LNCAP (cell line): Measurements from ENCODE around the gene BAG5.

Experiments used
- CTCF ChIP-seq: fragments of 450-650 bp; IDR thresholded peaks from 2 replicates; pipeline ENCODE4 v1.5.1; 2017; ENCODE audit warnings: mild to moderate bottlenecking

Gene BAG5

GRCh38 chr14:103524002-103524935 is 38.2 kb downstream of the BAG5 start:
- TF ChIP-seq CTCF: no peak

DNA sequence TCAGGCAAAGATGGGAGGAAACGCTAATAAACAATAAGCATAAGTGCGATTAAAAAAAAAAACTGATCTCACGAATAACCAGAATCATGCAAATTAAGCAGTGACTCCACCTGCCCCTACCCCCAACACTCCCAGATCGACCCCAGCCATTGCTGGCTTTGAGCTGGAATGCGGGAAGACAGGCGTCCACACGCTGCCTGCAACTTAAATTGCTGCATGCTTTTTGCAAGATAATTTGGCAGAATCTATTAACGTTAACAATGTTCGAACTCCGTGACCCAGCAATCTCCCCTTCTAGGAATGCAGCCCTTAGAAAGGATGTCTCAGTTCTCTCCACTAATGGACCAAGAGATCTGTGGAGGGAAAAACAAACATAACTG is 38.9 kb downstream of the BAG5 start:
- TF ChIP-seq CTCF: no peak

DNA sequence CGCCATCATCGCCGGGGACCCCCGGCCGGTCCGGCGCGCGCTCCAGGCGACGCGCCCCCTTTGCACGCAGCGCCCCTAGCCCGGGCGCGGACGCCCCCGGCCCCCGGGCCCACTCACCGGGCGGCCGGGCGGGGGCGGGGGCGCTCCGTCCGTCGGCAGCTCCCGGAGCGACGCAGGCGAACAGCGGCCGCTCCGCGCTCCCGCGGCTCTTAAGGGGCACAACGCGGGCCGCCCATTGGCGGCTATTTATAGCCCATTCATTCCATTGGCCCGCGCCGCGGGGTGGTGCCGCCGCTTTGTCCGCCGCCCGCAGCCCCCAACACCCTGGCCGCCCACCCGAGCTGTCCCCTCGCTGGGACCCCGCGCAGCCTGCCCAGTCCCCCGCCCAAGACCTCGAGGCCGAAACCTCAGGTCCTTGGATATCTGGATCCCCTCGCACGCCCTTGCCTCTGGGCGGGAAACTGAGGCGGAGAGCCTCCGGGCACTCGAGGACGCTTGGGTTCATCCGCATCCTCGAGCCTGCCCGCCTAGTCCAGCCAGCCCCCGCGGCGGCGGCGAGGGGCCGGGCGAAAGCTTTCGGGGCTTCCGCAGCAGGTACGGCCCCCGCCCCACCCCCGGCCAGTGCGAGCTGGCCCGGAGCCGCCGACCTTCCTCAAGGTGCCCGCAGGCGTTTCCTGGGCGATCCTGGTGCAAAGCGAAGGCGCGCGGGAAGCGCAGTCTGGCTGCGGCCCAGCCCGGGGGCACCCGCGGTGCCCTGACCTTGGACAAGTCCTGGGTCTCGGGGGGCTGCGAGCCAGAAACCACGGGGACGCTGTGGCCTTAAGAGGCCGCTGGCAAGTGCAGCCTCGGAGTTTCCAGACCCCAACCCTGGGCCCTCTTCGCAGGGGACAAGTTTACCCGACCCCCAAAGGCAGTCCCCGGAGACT is 39.5 kb downstream of the BAG5 start, which contains the start of gene CKB:
TSS of gene CKB (minus strand) at position 182 of the 926 bp plus-strand sequence. CDS start 337 bp downstream, outside the sequence.
- no peak for TF ChIP-seq CTCF

DNA sequence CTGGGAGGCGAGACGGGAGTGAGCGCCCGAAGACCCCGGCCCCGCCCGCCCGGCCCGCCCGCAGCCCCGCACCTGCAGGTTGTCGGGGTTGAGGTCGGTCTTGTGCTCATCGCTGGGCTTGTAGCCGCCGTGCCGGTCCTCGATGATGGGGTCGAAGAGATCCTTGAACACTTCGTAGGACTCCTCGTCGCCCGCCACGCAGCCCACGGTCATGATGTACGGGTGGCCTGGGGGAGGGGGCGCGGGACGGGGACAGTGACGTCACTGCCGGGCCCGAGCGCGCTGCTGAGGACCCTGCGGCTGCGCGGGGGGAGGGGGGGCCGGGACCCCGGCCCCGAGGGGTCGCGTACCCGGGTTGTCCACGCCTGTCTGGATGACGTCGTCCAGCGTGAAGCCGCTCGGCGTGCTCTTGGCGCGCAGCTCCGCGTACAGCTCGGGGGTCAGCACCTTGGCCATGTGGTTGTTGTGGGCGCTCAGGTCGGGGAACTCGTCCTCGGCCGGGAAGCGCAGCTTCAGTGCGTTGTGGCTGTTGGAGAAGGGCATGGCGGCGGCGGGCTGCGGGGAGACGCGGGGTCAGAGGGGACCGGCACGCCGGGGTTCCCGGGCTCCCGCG is 40.4 kb downstream of the BAG5 start:
- no peak for TF ChIP-seq CTCF

DNA sequence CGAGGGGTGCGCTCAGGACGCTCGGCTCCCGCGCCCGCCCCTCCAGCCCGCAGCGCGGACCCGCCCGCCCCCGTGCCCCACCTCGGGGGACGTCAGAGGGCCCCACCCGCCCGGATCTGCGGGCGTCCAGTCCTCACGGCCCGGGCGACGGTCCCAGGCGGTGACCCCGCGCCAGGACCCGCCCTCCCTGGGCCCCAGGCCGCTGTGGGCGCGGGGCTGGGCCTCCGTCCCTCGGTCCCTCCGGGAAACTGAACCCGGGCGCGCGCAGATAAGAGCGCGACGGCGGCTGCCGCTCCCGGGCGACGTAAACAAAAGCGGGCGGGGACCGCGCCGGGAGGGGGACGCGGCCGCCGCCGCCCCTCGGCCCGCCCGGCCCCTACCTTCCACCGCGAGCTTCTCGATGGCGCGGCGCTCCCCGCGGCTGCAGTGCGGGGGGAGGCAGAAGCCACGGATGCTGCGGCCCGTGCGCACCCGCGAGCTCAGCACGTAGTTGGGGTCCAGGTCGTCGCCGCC is 41.0 kb downstream of the BAG5 start:
- TF ChIP-seq CTCF: no peak

DNA sequence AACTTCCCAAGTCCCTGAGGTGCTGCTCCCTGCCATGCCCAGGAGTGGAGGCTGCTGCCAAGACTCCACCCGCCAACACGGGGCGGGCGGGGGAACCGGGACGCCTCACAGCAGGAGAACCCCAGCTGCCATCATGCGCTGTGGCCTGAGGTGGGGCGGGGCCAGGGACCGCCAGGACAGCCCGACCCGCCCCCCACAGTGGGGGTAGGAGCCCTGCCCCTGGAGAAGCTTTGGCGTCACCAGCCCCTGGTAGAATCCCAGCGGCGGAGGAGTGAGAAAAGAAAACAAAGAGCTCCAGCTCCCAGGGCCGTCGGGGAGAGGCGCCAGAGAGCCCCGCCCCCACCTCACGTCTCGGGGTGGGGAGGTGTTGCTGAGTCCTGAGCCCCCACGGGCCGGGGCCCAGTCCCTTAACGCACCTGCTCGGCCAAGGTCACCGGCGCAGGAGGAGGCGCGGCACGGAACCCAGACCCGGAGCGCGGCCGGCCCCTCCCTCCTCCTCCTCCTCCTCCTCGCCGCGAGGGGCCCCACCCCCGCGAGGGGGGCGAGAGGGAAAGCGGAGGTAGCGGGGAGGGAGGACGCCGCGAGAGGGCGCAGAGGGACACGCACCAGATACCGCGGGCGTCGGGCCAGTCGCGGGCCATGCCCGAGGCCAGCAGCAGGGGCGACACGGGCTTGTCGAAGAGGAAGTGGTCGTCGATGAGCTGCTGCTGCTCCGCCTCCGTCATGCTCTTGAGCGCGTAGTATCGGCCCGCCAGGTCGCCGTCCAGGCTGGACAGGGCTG is 41.6 kb downstream of the BAG5 start:
- TF ChIP-seq CTCF: peak; percentile 66
